ENCODE measurements around the gene HGFAC.

GRCh38 chr4:3437582-3437936 is 4.2 kb upstream of the HGFAC start:
- no peak for TF ChIP-seq POLR2AphosphoS5 (IDR thresholded peaks at IDR 0.05; ENCODE audit: insufficient read depth in 1 of 2, low read depth in 1 of 2)
- TF ChIP-seq, protein P1, sequence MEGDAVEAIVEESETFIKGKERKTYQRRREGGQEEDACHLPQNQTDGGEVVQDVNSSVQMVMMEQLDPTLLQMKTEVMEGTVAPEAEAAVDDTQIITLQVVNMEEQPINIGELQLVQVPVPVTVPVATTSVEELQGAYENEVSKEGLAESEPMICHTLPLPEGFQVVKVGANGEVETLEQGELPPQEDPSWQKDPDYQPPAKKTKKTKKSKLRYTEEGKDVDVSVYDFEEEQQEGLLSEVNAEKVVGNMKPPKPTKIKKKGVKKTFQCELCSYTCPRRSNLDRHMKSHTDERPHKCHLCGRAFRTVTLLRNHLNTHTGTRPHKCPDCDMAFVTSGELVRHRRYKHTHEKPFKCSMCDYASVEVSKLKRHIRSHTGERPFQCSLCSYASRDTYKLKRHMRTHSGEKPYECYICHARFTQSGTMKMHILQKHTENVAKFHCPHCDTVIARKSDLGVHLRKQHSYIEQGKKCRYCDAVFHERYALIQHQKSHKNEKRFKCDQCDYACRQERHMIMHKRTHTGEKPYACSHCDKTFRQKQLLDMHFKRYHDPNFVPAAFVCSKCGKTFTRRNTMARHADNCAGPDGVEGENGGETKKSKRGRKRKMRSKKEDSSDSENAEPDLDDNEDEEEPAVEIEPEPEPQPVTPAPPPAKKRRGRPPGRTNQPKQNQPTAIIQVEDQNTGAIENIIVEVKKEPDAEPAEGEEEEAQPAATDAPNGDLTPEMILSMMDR (IDR thresholded peaks at IDR 0.05): no peak
- TF ChIP-seq POLR2A (IDR thresholded peaks at IDR 0.05): no peak
